Kidney epithelial cell (primary cell): ENCODE data around the gene CTIF. TPM values are rescaled to one million over a fixed set of nuclear protein-coding genes. Genes with fewer than 3 reads are reported as not detected.

Experiments used
- DNase-seq: peaks from one replicate; pipeline ENCODE4 v3.0.0-alpha.2; 2010; ENCODE audit warnings: low read depth
- H3K27me3 ChIP-seq: 2 replicates; pipeline ENCODE4 v1.6.0; 2011; ENCODE audit warnings: low read length; ENCODE audit not compliant: control insufficient read depth, insufficient read depth
- H3K36me3 ChIP-seq: 2 replicates; pipeline ENCODE4 v1.5.1; 2011; ENCODE audit warnings: low read length; ENCODE audit not compliant: control insufficient read depth, insufficient read depth
- H3K4me3 ChIP-seq: 2 replicates; pipeline ENCODE4 v1.5.1; 2011; ENCODE audit warnings: low read depth, mild to moderate bottlenecking, control low read depth, low read length
- total RNA-seq: library from RNA; depleted of rRNA; stranded (reverse); fragments of >200 nt; gene quantifications from 2 replicates; pipeline ENCODE4 v1.2.3, GENCODE V29; 2015
- TF ChIP-seq, protein P1 (sequence below): IDR thresholded peaks from 2 replicates; pipeline ENCODE4 v1.5.1; 2011; ENCODE audit warnings: mild to moderate bottlenecking, moderate library complexity, low read length, control low read depth, inconsistent platforms; ENCODE audit not compliant: insufficient read depth, poor library complexity, severe bottlenecking

Gene CTIF
- total RNA-seq, 1 donor from 2014 or later, result 24.3 TPM

GRCh38 chr18:48613589-48614404 is 75.0 kb downstream of the CTIF start:
- H3K27me3 ChIP-seq, result no peaks in the 10 kb centered on the region
- H3K4me3 ChIP-seq, result no peak overlapping the region
- no peaks in the 10 kb centered on the region for H3K36me3 ChIP-seq
- TF ChIP-seq, protein P1, sequence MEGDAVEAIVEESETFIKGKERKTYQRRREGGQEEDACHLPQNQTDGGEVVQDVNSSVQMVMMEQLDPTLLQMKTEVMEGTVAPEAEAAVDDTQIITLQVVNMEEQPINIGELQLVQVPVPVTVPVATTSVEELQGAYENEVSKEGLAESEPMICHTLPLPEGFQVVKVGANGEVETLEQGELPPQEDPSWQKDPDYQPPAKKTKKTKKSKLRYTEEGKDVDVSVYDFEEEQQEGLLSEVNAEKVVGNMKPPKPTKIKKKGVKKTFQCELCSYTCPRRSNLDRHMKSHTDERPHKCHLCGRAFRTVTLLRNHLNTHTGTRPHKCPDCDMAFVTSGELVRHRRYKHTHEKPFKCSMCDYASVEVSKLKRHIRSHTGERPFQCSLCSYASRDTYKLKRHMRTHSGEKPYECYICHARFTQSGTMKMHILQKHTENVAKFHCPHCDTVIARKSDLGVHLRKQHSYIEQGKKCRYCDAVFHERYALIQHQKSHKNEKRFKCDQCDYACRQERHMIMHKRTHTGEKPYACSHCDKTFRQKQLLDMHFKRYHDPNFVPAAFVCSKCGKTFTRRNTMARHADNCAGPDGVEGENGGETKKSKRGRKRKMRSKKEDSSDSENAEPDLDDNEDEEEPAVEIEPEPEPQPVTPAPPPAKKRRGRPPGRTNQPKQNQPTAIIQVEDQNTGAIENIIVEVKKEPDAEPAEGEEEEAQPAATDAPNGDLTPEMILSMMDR, result no peak
- DNase-seq, result no peak

- Histone ChIP-seq H3K36me3 (no peaks in the 10 kb centered on the region), H3K27me3 (no peaks in the 10 kb centered on the region), H3K4me3 (no peak overlapping the region)
- TF ChIP-seq, protein P1, result no peak
- no peak for DNase-seq
These were observed 77.0 kb downstream of the CTIF start for GRCh38 chr18:48615566-48616401.

DNA sequence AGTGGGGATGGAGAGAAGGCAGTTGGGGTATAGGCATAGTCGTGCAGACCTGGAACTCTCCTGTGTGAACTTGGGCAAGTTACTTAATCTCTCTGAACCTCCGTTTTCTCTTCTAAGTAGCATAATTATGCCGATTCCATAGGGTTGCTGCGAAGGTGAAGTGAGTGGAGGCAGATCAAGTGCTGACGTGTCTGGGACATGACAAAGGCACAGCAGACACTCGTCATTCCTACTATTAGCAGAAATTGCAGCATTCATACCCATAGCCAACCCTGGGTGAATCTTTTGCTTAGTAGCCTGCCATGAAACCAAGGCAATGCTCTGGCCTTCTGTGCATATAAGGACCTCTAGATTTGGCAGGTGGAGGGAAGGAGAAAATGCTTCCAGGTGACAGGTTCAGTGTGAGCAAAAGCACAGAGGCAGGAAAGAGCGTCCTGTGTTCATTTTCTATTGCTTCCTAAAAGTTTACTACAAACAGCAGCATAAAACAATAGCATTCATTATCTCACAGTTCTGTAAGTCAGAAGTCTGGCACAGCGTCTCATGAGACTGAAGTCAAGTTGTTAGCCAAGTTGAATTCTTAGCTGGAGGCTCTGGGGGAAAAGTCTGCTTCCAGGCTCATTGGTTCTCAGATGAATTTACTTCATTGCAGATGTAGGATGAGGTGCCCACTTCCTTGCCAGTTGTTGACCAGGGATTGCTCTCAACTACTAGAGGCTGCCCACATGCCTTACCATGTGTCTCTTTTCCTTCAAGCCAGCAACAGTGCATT is 77.8 kb downstream of the CTIF start:
- TF ChIP-seq, protein P1, result no peak
- Histone ChIP-seq H3K4me3 (no peak overlapping the region), H3K27me3 (no peaks in the 10 kb centered on the region), H3K36me3 (no peaks in the 10 kb centered on the region)
- no peak for DNase-seq

DNA sequence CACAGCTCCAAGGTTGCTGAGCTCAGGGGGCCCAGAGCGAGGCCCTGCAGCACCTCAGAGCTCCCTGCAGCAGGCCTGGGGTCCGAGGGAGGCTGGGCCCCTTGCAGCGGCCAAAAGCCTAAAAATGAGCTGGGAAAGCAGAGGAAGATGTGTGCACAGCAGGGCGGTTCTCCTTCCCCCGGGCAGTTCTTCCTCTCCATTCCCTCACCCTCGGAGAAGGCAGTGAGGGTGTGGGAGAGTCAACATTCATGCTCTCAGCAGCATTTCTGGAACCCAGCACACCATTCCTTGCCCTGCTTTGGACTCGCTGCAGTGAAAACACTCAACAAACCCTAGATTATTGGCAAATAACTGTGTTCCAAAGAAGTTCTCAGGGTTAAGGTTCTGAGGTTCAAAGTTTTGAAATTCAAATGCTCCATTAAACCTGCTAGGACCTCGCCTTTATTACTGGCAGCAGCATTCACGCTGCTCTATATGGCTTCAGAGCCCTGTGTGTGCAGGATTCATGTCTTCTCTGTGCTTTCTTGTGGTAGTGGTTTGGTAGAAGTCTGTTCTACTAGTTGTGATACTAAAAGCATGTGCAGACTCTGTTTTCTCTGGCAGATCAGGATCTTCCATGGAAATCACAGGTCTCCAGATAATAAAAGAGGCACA is 79.1 kb downstream of the CTIF start:
- no peak for DNase-seq
- H3K27me3 ChIP-seq, result no peaks in the 10 kb centered on the region
- TF ChIP-seq, protein P1, result no peak
- no peak overlapping the region for H3K4me3 ChIP-seq
- H3K36me3 ChIP-seq, result no peaks in the 10 kb centered on the region

DNA sequence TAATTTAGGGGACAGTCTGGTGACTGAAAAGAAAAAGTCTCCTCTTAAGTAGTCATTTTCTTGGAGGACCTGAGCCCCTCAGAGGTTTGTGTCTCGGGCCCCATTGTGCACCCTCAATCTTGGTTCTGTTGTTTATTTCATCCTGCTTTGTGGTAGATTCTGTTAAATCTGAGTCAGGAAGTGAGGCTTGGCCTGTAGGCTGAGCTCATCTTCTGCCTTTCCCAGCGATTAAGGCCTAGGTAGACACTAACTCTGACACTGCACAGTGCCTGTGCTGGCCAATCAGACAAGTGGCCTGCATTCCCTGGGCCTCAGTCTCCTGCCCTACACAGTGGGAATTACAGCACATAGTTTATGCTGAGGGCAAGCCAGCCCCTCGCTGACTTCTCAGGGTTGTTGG is 80.2 kb downstream of the CTIF start:
- Histone ChIP-seq H3K36me3 (no peaks in the 10 kb centered on the region), H3K27me3 (no peaks in the 10 kb centered on the region), H3K4me3 (no peak overlapping the region)
- DNase-seq, result no peak
- TF ChIP-seq, protein P1, result no peak
